Measurements from ENCODE around the gene TBC1D13.
"Not testable (repeated sequence)": the region's sequence is repeated elsewhere in the genome, so short reads cannot be mapped to it uniquely, and the experiment has no call there.

DNA sequence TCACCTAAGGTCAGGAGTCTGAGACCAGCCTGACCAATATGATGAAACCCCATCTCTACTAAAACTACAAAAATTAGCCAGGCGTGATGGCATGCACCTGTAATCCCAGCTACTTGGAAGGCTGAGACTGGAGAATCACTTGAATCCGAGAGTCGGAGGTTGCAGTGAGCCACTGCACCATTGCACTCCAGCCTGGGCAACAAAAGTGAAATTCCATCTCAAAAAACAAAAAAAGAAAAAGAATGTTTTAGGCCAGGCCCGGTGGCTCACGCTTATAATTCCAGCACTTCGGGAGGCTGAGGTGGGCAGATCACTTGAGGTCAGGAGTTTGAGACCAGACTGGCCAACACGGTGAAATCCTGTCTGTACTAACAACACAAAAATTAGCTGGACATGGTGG, 71.4 kb downstream of the TBC1D13 start:
- not testable (repeated sequence) for TF ChIP-seq EZH2 (IDR thresholded peaks at IDR 0.05; ENCODE audit: borderline replicate concordance, low read depth, low read length); ZNF124 (CRISPR knock-in tag; IDR thresholded peaks at IDR 0.05); PTRF (tag; IDR thresholded peaks at IDR 0.05); L3MBTL2 (IDR thresholded peaks at IDR 0.05); MAZ (CRISPR knock-in tag; conservative IDR thresholded peaks at IDR 0.05 in 1 of 2, IDR thresholded peaks at IDR 0.05 in 1 of 2); SPI1 (IDR thresholded peaks at IDR 0.05; ENCODE audit: borderline replicate concordance, low read depth, low read length); EHMT2 (IDR thresholded peaks at IDR 0.05); FOXK2 (conservative IDR thresholded peaks at IDR 0.05 in 1 of 2, IDR thresholded peaks at IDR 0.05 in 1 of 2; ENCODE audit: low read depth in 2 of 2)
- TF ChIP-seq, protein P1, sequence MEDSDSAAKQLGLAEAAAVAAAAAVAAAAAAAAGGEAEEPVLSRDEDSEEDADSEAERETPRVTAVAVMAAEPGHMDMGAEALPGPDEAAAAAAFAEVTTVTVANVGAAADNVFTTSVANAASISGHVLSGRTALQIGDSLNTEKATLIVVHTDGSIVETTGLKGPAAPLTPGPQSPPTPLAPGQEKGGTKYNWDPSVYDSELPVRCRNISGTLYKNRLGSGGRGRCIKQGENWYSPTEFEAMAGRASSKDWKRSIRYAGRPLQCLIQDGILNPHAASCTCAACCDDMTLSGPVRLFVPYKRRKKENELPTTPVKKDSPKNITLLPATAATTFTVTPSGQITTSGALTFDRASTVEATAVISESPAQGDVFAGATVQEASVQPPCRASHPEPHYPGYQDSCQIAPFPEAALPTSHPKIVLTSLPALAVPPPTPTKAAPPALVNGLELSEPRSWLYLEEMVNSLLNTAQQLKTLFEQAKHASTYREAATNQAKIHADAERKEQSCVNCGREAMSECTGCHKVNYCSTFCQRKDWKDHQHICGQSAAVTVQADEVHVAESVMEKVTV (CRISPR knock-in tag; IDR thresholded peaks at IDR 0.05) = not testable (repeated sequence)
- TF ChIP-seq, protein P2, sequence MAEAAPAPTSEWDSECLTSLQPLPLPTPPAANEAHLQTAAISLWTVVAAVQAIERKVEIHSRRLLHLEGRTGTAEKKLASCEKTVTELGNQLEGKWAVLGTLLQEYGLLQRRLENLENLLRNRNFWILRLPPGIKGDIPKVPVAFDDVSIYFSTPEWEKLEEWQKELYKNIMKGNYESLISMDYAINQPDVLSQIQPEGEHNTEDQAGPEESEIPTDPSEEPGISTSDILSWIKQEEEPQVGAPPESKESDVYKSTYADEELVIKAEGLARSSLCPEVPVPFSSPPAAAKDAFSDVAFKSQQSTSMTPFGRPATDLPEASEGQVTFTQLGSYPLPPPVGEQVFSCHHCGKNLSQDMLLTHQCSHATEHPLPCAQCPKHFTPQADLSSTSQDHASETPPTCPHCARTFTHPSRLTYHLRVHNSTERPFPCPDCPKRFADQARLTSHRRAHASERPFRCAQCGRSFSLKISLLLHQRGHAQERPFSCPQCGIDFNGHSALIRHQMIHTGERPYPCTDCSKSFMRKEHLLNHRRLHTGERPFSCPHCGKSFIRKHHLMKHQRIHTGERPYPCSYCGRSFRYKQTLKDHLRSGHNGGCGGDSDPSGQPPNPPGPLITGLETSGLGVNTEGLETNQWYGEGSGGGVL (CRISPR knock-in tag; IDR thresholded peaks at IDR 0.05) = not testable (repeated sequence)
- TF ChIP-seq, protein P3, sequence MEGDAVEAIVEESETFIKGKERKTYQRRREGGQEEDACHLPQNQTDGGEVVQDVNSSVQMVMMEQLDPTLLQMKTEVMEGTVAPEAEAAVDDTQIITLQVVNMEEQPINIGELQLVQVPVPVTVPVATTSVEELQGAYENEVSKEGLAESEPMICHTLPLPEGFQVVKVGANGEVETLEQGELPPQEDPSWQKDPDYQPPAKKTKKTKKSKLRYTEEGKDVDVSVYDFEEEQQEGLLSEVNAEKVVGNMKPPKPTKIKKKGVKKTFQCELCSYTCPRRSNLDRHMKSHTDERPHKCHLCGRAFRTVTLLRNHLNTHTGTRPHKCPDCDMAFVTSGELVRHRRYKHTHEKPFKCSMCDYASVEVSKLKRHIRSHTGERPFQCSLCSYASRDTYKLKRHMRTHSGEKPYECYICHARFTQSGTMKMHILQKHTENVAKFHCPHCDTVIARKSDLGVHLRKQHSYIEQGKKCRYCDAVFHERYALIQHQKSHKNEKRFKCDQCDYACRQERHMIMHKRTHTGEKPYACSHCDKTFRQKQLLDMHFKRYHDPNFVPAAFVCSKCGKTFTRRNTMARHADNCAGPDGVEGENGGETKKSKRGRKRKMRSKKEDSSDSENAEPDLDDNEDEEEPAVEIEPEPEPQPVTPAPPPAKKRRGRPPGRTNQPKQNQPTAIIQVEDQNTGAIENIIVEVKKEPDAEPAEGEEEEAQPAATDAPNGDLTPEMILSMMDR (IDR thresholded peaks at IDR 0.05 in 2 of 3, conservative IDR thresholded peaks at IDR 0.05 in 1 of 3; ENCODE audit: insufficient read depth in 2 of 3, low read depth in 1 of 3, low read length in 3 of 3) = not testable (repeated sequence)
- TF ChIP-seq, protein P4, sequence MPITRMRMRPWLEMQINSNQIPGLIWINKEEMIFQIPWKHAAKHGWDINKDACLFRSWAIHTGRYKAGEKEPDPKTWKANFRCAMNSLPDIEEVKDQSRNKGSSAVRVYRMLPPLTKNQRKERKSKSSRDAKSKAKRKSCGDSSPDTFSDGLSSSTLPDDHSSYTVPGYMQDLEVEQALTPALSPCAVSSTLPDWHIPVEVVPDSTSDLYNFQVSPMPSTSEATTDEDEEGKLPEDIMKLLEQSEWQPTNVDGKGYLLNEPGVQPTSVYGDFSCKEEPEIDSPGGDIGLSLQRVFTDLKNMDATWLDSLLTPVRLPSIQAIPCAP (CRISPR knock-in tag; IDR thresholded peaks at IDR 0.05; ENCODE audit: borderline replicate concordance) = not testable (repeated sequence)
- TF ChIP-seq, protein P5, sequence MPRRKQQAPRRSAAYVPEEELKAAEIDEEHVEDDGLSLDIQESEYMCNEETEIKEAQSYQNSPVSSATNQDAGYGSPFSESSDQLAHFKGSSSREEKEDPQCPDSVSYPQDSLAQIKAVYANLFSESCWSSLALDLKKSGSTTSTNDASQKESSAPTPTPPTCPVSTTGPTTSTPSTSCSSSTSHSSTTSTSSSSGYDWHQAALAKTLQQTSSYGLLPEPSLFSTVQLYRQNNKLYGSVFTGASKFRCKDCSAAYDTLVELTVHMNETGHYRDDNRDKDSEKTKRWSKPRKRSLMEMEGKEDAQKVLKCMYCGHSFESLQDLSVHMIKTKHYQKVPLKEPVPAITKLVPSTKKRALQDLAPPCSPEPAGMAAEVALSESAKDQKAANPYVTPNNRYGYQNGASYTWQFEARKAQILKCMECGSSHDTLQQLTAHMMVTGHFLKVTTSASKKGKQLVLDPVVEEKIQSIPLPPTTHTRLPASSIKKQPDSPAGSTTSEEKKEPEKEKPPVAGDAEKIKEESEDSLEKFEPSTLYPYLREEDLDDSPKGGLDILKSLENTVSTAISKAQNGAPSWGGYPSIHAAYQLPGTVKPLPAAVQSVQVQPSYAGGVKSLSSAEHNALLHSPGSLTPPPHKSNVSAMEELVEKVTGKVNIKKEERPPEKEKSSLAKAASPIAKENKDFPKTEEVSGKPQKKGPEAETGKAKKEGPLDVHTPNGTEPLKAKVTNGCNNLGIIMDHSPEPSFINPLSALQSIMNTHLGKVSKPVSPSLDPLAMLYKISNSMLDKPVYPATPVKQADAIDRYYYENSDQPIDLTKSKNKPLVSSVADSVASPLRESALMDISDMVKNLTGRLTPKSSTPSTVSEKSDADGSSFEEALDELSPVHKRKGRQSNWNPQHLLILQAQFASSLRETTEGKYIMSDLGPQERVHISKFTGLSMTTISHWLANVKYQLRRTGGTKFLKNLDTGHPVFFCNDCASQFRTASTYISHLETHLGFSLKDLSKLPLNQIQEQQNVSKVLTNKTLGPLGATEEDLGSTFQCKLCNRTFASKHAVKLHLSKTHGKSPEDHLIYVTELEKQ (CRISPR knock-in tag; IDR thresholded peaks at IDR 0.05) = not testable (repeated sequence)
